NCI-H345 (cell line): ENCODE results near the gene RMDN2.
A peak's percentile ranks its signal among the peaks of the same experiment; 100 is the strongest.
"Not testable (repeated sequence)": the region's sequence is repeated elsewhere in the genome, so short reads cannot be mapped to it uniquely, and the experiment has no call there.

ENCODE experiments used
- DNase-seq: peaks from one replicate; lab custom pipeline; 2025; lab: John Stamatoyannopoulos, UW

The RMDN2 gene

GRCh38 chr2:37992601-37993000 is 67.5 kb downstream of the RMDN2 start:
- no peak for DNase-seq

GRCh38 chr2:37993143-37993542 is 68.1 kb downstream of the RMDN2 start:
- DNase-seq: no peak

- no peak for DNase-seq
These were observed 72.5 kb downstream of the RMDN2 start for GRCh38 chr2:37997629-37998028.

GRCh38 chr2:38000485-38001222 is 75.6 kb downstream of the RMDN2 start:
- no peak for DNase-seq

- DNase-seq: not testable (repeated sequence)
These were observed 85.1 kb downstream of the RMDN2 start for GRCh38 chr2:38010187-38010586.

GRCh38 chr2:38010995-38011394 is 85.9 kb downstream of the RMDN2 start:
- no peak for DNase-seq

- no peak for DNase-seq
These were observed 88.2 kb downstream of the RMDN2 start for GRCh38 chr2:38013158-38013752.

GRCh38 chr2:38016219-38016618 is 91.1 kb downstream of the RMDN2 start:
- no peak for DNase-seq

- DNase-seq: no peak
These were observed 92.7 kb downstream of the RMDN2 start for GRCh38 chr2:38017836-38018235.

GRCh38 chr2:38020359-38021069 is 95.4 kb downstream of the RMDN2 start:
- not testable (repeated sequence) for DNase-seq

GRCh38 chr2:38021589-38021988 is 96.5 kb downstream of the RMDN2 start:
- no peak for DNase-seq

- no peak for DNase-seq
These were observed 101.8 kb downstream of the RMDN2 start for GRCh38 chr2:38026846-38027245.

GRCh38 chr2:38028829-38029228 is 103.7 kb downstream of the RMDN2 start:
- DNase-seq: no peak

- no peak for DNase-seq
These were observed 104.4 kb downstream of the RMDN2 start for GRCh38 chr2:38029512-38029911.

GRCh38 chr2:38030635-38031355 is 105.7 kb downstream of the RMDN2 start:
- DNase-seq: no peak

- DNase-seq: no peak
These were observed 107.9 kb downstream of the RMDN2 start for GRCh38 chr2:38032946-38033345.

- DNase-seq: no peak
These were observed 108.6 kb downstream of the RMDN2 start for GRCh38 chr2:38033646-38034045.

- DNase-seq: no peak
These were observed 110.9 kb downstream of the RMDN2 start for GRCh38 chr2:38035968-38036367.

- DNase-seq: no peak
These were observed 112.2 kb downstream of the RMDN2 start for GRCh38 chr2:38037325-38037724.

GRCh38 chr2:38037757-38038621 is 112.9 kb downstream of the RMDN2 start:
- DNase-seq: peak; percentile 8

- no peak for DNase-seq
These were observed 113.6 kb downstream of the RMDN2 start for GRCh38 chr2:38038682-38039081.
